IPS-18a (cell line): ENCODE results near the gene CTNS.

Experiments
- H3K27ac ChIP-seq: one replicate; pipeline ENCODE4 v1.5.1; 2013; ENCODE audit warnings: low read length
- H3K27me3 ChIP-seq: one replicate; pipeline ENCODE4 v1.6.1; 2013; ENCODE audit warnings: mild to moderate bottlenecking, low read length; ENCODE audit not compliant: control insufficient read depth, insufficient read depth
- H3K36me3 ChIP-seq: one replicate; pipeline ENCODE4 v1.6.1; 2013; ENCODE audit warnings: low read depth, low read length; ENCODE audit not compliant: control insufficient read depth
- H3K4me1 ChIP-seq: one replicate; pipeline ENCODE4 v1.6.1; 2013; ENCODE audit warnings: low read depth, low read length; ENCODE audit not compliant: control insufficient read depth
- H3K4me3 ChIP-seq: one replicate; pipeline ENCODE4 v1.5.1; 2013; ENCODE audit warnings: low read length
- H3K9ac ChIP-seq: one replicate; pipeline ENCODE4 v1.6.1; 2013; ENCODE audit warnings: mild to moderate bottlenecking, low read length, moderate library complexity
- H3K9me3 ChIP-seq: one replicate; pipeline ENCODE4 v1.6.1; 2013; ENCODE audit warnings: low read depth, low read length; ENCODE audit not compliant: control insufficient read depth

Gene CTNS

GRCh38 chr17:3681057-3681456 is 44.5 kb downstream of the CTNS start:
- H3K9me3 ChIP-seq, result no peaks in the 10 kb centered on the region
- no peaks in the 10 kb centered on the region for H3K36me3 ChIP-seq
- H3K4me1 ChIP-seq, result peaks cover 6% of the 10 kb centered on the region
- H3K27ac ChIP-seq, result no peak overlapping the region
- H3K4me3 ChIP-seq, result no peak overlapping the region
- H3K27me3 ChIP-seq, result no peaks in the 10 kb centered on the region
- H3K9ac ChIP-seq, result no peak overlapping the region

- Histone ChIP-seq H3K4me3 (no peak overlapping the region), H3K36me3 (no peaks in the 10 kb centered on the region), H3K4me1 (peaks cover 6% of the 10 kb centered on the region), H3K9ac (no peak overlapping the region), H3K27me3 (no peaks in the 10 kb centered on the region), H3K27ac (no peak overlapping the region), H3K9me3 (no peaks in the 10 kb centered on the region)
Measured at GRCh38 chr17:3681565-3681964, 45.0 kb downstream of the CTNS start.

- Histone ChIP-seq H3K9ac (no peak overlapping the region), H3K4me1 (peaks cover 6% of the 10 kb centered on the region), H3K27me3 (no peaks in the 10 kb centered on the region), H3K9me3 (no peaks in the 10 kb centered on the region), H3K36me3 (no peaks in the 10 kb centered on the region), H3K27ac (no peak overlapping the region), H3K4me3 (no peak overlapping the region)
Measured at GRCh38 chr17:3682033-3682432, 45.5 kb downstream of the CTNS start.

GRCh38 chr17:3683054-3683511 is 46.5 kb downstream of the CTNS start:
- Histone ChIP-seq H3K36me3 (no peaks in the 10 kb centered on the region), H3K9me3 (no peaks in the 10 kb centered on the region), H3K27me3 (no peaks in the 10 kb centered on the region), H3K4me3 (no peak overlapping the region), H3K27ac (no peak overlapping the region), H3K9ac (no peak overlapping the region), H3K4me1 (peaks cover 2% of the 10 kb centered on the region)

- no peak overlapping the region for H3K9ac ChIP-seq
- no peak overlapping the region for H3K27ac ChIP-seq
- no peaks in the 10 kb centered on the region for H3K4me1 ChIP-seq
- no peaks in the 10 kb centered on the region for H3K27me3 ChIP-seq
- no peak overlapping the region for H3K4me3 ChIP-seq
- H3K9me3 ChIP-seq, result no peaks in the 10 kb centered on the region
- H3K36me3 ChIP-seq, result no peaks in the 10 kb centered on the region
Measured at GRCh38 chr17:3685174-3685573, 48.6 kb downstream of the CTNS start.

GRCh38 chr17:3688027-3688553 is 51.5 kb downstream of the CTNS start:
- Histone ChIP-seq H3K4me1 (no peaks in the 10 kb centered on the region), H3K9ac (no peak overlapping the region), H3K36me3 (no peaks in the 10 kb centered on the region), H3K9me3 (no peaks in the 10 kb centered on the region), H3K4me3 (no peak overlapping the region), H3K27ac (no peak overlapping the region), H3K27me3 (no peaks in the 10 kb centered on the region)

- Histone ChIP-seq H3K4me3 (no peak overlapping the region), H3K27me3 (no peaks in the 10 kb centered on the region), H3K4me1 (no peaks in the 10 kb centered on the region), H3K36me3 (no peaks in the 10 kb centered on the region), H3K27ac (no peak overlapping the region), H3K9ac (no peak overlapping the region), H3K9me3 (no peaks in the 10 kb centered on the region)
Measured at GRCh38 chr17:3688852-3689261, 52.3 kb downstream of the CTNS start.

- H3K27ac ChIP-seq, result no peak overlapping the region
- no peaks in the 10 kb centered on the region for H3K9me3 ChIP-seq
Measured at GRCh38 chr17:3689262-3690093, 52.9 kb downstream of the CTNS start.

GRCh38 chr17:3690094-3690715 is 53.6 kb downstream of the CTNS start:
- H3K4me1 ChIP-seq, result peaks cover 6% of the 10 kb centered on the region
- peaks cover 11% of the 10 kb centered on the region for H3K27me3 ChIP-seq
- H3K27ac ChIP-seq, result no peak overlapping the region
- H3K9me3 ChIP-seq, result no peaks in the 10 kb centered on the region
- no peaks in the 10 kb centered on the region for H3K36me3 ChIP-seq
- H3K4me3 ChIP-seq, result no peak overlapping the region
- no peak overlapping the region for H3K9ac ChIP-seq

More at GRCh38 chr17:3689262-3690093, 52.9 kb downstream of the CTNS start:
- Histone ChIP-seq H3K4me1 (peaks cover under 1% of the 10 kb centered on the region), H3K4me3 (no peak overlapping the region), H3K36me3 (no peaks in the 10 kb centered on the region), H3K27me3 (peaks cover 4% of the 10 kb centered on the region), H3K9ac (no peak overlapping the region)

GRCh38 chr17:3691617-3692067 is 55.1 kb downstream of the CTNS start:
- Histone ChIP-seq H3K9ac (no peak overlapping the region), H3K36me3 (no peaks in the 10 kb centered on the region), H3K4me1 (peaks cover 6% of the 10 kb centered on the region), H3K9me3 (no peaks in the 10 kb centered on the region), H3K27ac (no peak overlapping the region), H3K4me3 (no peak overlapping the region), H3K27me3 (peaks cover 24% of the 10 kb centered on the region)

GRCh38 chr17:3692346-3692745 is 55.8 kb downstream of the CTNS start:
- H3K9me3 ChIP-seq, result no peaks in the 10 kb centered on the region
- peaks cover 29% of the 10 kb centered on the region for H3K27me3 ChIP-seq
- H3K9ac ChIP-seq, result no peak overlapping the region
- H3K4me3 ChIP-seq, result no peak overlapping the region
- no peak overlapping the region for H3K27ac ChIP-seq
- H3K36me3 ChIP-seq, result no peaks in the 10 kb centered on the region
- H3K4me1 ChIP-seq, result peaks cover 6% of the 10 kb centered on the region
